Transverse colon (tissue), 4 donors: Measurements from ENCODE around the gene CCDC15. TPM values are rescaled to one million over a fixed set of nuclear protein-coding genes. Genes with fewer than 3 reads are reported as not detected.

Experiments
- DNase-seq: peaks from one replicate; pipeline ENCODE4 v3.0.0-alpha.2; 2019
- H3K27ac ChIP-seq, 4 donors: fragments of 200-600 bp; sonication (generic); 2 replicates each; pipeline ENCODE4 v1.5.1; 2016 to 2018; ENCODE audit warnings: inconsistent platforms in 4 of 4
- H3K27me3 ChIP-seq: fragments of 200-600 bp; sonication (generic); 2 replicates; pipeline ENCODE4 v1.5.1; 2017; ENCODE audit warnings: inconsistent platforms
- H3K36me3 ChIP-seq, 4 donors: fragments of 200-600 bp; sonication (generic); 2 replicates each; pipeline ENCODE4 v1.5.1; 2017 to 2019; ENCODE audit warnings: inconsistent platforms in 4 of 4
- H3K4me1 ChIP-seq, 4 donors: fragments of 200-600 bp; sonication (generic); 2 replicates each; pipeline ENCODE4 v1.5.1; 2017 to 2020; ENCODE audit warnings: inconsistent platforms in 4 of 4
- H3K4me3 ChIP-seq, 4 donors: fragments of 200-600 bp; sonication (generic); 1 replicate in 1 of 4; 2 replicates in 3 of 4; pipeline versions ENCODE4 v1.5.1 to v1.6.1; 2017 to 2019; ENCODE audit warnings: inconsistent platforms in 4 of 4
- H3K9me3 ChIP-seq, 2 donors: fragments of 200-600 bp; sonication (generic); 2 replicates each; pipeline ENCODE4 v1.5.1; 2017 to 2019; ENCODE audit warnings: inconsistent platforms in 2 of 2
- CTCF ChIP-seq, 5 experiments: fragments of 200-600 bp in 3 of 5; fragments of 450-650 bp in 2 of 5; sonication (generic) in 3 of 5; IDR thresholded peaks; 1 replicate in 2 of 5; 2 replicates in 3 of 5; pipeline ENCODE4 v1.5.1; 2016 to 2017; ENCODE audit warnings: antibody characterized with exemption in 5 of 5, inconsistent platforms in 3 of 5, mild to moderate bottlenecking in 2 of 5, moderate library complexity in 1 of 5
- EP300 ChIP-seq: sonication (generic); formaldehyde crosslinking; IDR thresholded peaks from one replicate; pipeline ENCODE4 v1.6.1; 2017; ENCODE audit warnings: antibody characterized with exemption, low read depth
- POLR2A ChIP-seq: fragments of 450-650 bp; IDR thresholded peaks from one replicate; pipeline ENCODE4 v1.6.1; 2016; ENCODE audit warnings: antibody characterized with exemption, mild to moderate bottlenecking, moderate library complexity
- POLR2AphosphoS5 ChIP-seq, 3 donors: sonication (generic); formaldehyde crosslinking; IDR thresholded peaks; one replicate each; pipeline ENCODE4 v1.6.1; 2016; ENCODE audit warnings: antibody characterized with exemption in 3 of 3
- WGBS, 2 donors: methylation state at CpG; one replicate each; pipeline ENCODE4 v1.1.5; 2018; ENCODE audit warnings: low coverage in 1 of 2; 5-methylcytosine and 5-hydroxymethylcytosine counted together
- in situ Hi-C, 4 donors: fragments of 200-750 bp; cut with MboI; loops; one replicate each; pipeline versions ENCODE4 v1.15.0 to v1.15.1; 2017; ENCODE audit warnings: low sequenced_read_pairs in 3 of 4, low pct_ligation_motif_present in 1 of 4, low pct_unique_long_range_greater_than_20kb in 1 of 4
- intact Hi-C: fragments of 100-400 bp; cut with DNase I; formaldehyde crosslinking; loops from one replicate; pipeline ENCODE4 v1.15.1; 2023; ENCODE audit warnings: low total_unique reads
- total RNA-seq, 4 donors: library from RNA; depleted of rRNA; stranded (reverse); fragments of >200 nt; gene quantifications; one replicate each; pipeline ENCODE4 v1.1.0, GENCODE V29; 2016

The CCDC15 gene
- total RNA-seq, 4 donors from 2014 or later: 0.64 to 0.82 (median 0.75) TPM; not detected in 1

GRCh38 chr11:125005491-125005890 is 51.5 kb downstream of the CCDC15 start:
- in situ Hi-C loops (no loop called here), intact Hi-C loops (no loop called here)

GRCh38 chr11:125016413-125016812 is 62.4 kb downstream of the CCDC15 start:
- no peak for TF ChIP-seq EP300
- TF ChIP-seq CTCF (IDR thresholded peaks at IDR 0.05): no peak
- no peak for TF ChIP-seq POLR2A
- TF ChIP-seq POLR2AphosphoS5 (IDR thresholded peaks at IDR 0.05): no peak
- H3K36me3 ChIP-seq: no peaks in the 10 kb centered on the region
- no peak overlapping the region for H3K4me3 ChIP-seq
- in situ Hi-C loops: no loop called here
- H3K27ac ChIP-seq: no peak overlapping the region
- DNase-seq: no peak
- H3K9me3 ChIP-seq: no peaks in the 10 kb centered on the region
- intact Hi-C loops: no loop called here
- H3K4me1 ChIP-seq: no peaks in the 10 kb centered on the region
- no peaks in the 10 kb centered on the region for H3K27me3 ChIP-seq

More at GRCh38 chr11:125005491-125005890, 51.5 kb downstream of the CCDC15 start:
- 85 to 88% methylated on average over 2 of the region's 2 CpGs for whole genome bisulfite sequencing, 2 donors
- no peak for DNase-seq
- Histone ChIP-seq H3K27ac (no peak overlapping the region), H3K9me3 (peaks cover 0 to 2% of the 10 kb centered on the region in 2 donors), H3K27me3 (no peaks in the 10 kb centered on the region), H3K36me3 (peaks cover 0 to 7% (median 0%) of the 10 kb centered on the region in 4 donors), H3K4me1 (no peaks in the 10 kb centered on the region), H3K4me3 (no peak overlapping the region)
- TF ChIP-seq POLR2A: no peak
- TF ChIP-seq POLR2AphosphoS5 (IDR thresholded peaks at IDR 0.05): no peak
- no peak for TF ChIP-seq EP300
- TF ChIP-seq CTCF (IDR thresholded peaks at IDR 0.05): no peak

- no peaks in the 10 kb centered on the region for H3K36me3 ChIP-seq
- in situ Hi-C loops (no loop called here), intact Hi-C loops (no loop called here)
- no peak overlapping the region for H3K27ac ChIP-seq
- DNase-seq: no peak
- 45 to 46% methylated on average over 2 of the region's 2 CpGs for WGBS, 2 donors
- TF ChIP-seq EP300 (no peak), CTCF (IDR thresholded peaks at IDR 0.05) (no peak), POLR2AphosphoS5 (IDR thresholded peaks at IDR 0.05) (no peak), POLR2A (no peak)
- H3K9me3 ChIP-seq: no peaks in the 10 kb centered on the region
- H3K4me1 ChIP-seq: no peaks in the 10 kb centered on the region
- H3K27me3 ChIP-seq: no peaks in the 10 kb centered on the region
- H3K4me3 ChIP-seq: no peak overlapping the region
These were observed 66.3 kb downstream of the CCDC15 start for GRCh38 chr11:125020342-125020741.

- no peaks in the 10 kb centered on the region for H3K27me3 ChIP-seq
- no peak for TF ChIP-seq POLR2AphosphoS5 (IDR thresholded peaks at IDR 0.05)
- TF ChIP-seq CTCF (IDR thresholded peaks at IDR 0.05): no peak
- TF ChIP-seq POLR2A: no peak
- no peak for TF ChIP-seq EP300
- H3K36me3 ChIP-seq: no peaks in the 10 kb centered on the region
- intact Hi-C loops (no loop called here), in situ Hi-C loops (no loop called here)
- no peak for DNase-seq
- H3K27ac ChIP-seq: no peak overlapping the region
- no peaks in the 10 kb centered on the region for H3K4me1 ChIP-seq
- no peak overlapping the region for H3K4me3 ChIP-seq
- no peaks in the 10 kb centered on the region for H3K9me3 ChIP-seq
These were observed 68.5 kb downstream of the CCDC15 start for GRCh38 chr11:125022551-125022950.
